Ovary (tissue), 9 donors: ENCODE data around the gene AMTN. TPM values are rescaled to one million over a fixed set of nuclear protein-coding genes. Genes with fewer than 3 reads are reported as not detected.

ENCODE experiments used
- DNase-seq, 5 donors: peaks; one replicate each; pipeline ENCODE4 v3.0.0-alpha.2; 2019 to 2020
- H3K27ac ChIP-seq, 2 donors: fragments of 200-600 bp; one replicate each; pipeline versions ENCODE4 v1.5.1 to v1.8.0; 2019 to 2022
- H3K27me3 ChIP-seq: fragments of 200-600 bp; one replicate; pipeline ENCODE4 v1.8.0; 2022
- H3K36me3 ChIP-seq: fragments of 200-600 bp; sonication (generic); one replicate; pipeline ENCODE4 v1.5.1; 2019
- H3K4me1 ChIP-seq: one replicate; pipeline ENCODE4 v1.8.1; 2013; ENCODE audit warnings: mild to moderate bottlenecking, moderate library complexity; ENCODE audit not compliant: insufficient read depth
- H3K4me3 ChIP-seq: fragments of 200-600 bp; sonication (generic); one replicate; pipeline ENCODE4 v1.5.1; 2017
- H3K9me3 ChIP-seq, 2 donors: fragments of 200-600 bp in 1 of 2; sonication (generic) in 1 of 2; one replicate each; pipeline versions ENCODE4 v1.5.1 to v1.8.1; 2013 to 2019; ENCODE audit warnings: mild to moderate bottlenecking in 1 of 2, moderate library complexity in 1 of 2
- CTCF ChIP-seq, 3 donors: fragments of 450-650 bp in 2 of 3; fragments of 200-600 bp in 1 of 3; IDR thresholded peaks; one replicate each; pipeline versions ENCODE4 v1.5.1 to v1.8.0; 2016 to 2022; ENCODE audit warnings: antibody characterized with exemption in 3 of 3, mild to moderate bottlenecking in 1 of 3
- EP300 ChIP-seq: sonication (generic); formaldehyde crosslinking; IDR thresholded peaks from one replicate; pipeline ENCODE4 v1.6.1; 2017; ENCODE audit warnings: antibody characterized with exemption
- POLR2A ChIP-seq: fragments of 450-650 bp; IDR thresholded peaks from one replicate; pipeline ENCODE4 v1.6.1; 2017; ENCODE audit warnings: antibody characterized with exemption, mild to moderate bottlenecking, moderate library complexity
- WGBS, 3 donors: extraction: QIAGEN DNeasy Blood & Tissue Kit in 1 of 3; methylation state at CpG; one replicate each; pipeline versions ENCODE4 v1.1.5 to v1.1.7; 2013 to 2017; 5-methylcytosine and 5-hydroxymethylcytosine counted together
- intact Hi-C, 4 donors: fragments of 100-400 bp; cut with DNase I; formaldehyde crosslinking; loops; one replicate each; pipeline versions ENCODE4 v1.11.0 to v1.15.1; 2022 to 2023
- polyA plus RNA-seq, 2 donors: library from polyadenylated mRNA; stranded (reverse); fragments of 200-250 nt in 1 of 2; fragments of 350-450 nt in 1 of 2; fragmentation: Illumina TruSeq in 1 of 2; extraction: RNeasy Lipid Tissue Mini Kit (QIAGEN cat#74804) in 1 of 2; gene quantifications; one replicate each; pipeline ENCODE4 v1.2.3, GENCODE V29; 2013 to 2014
- total RNA-seq, 7 donors: library from RNA; depleted of rRNA in 2 of 7; stranded (reverse); fragments of >200 nt in 2 of 7; fragmentation: NEBNext Ultra II Directional in 3 of 7; extraction: Animal tissue kit (Norgen Biotek cat#: 25700) in 3 of 7; gene quantifications; one replicate each; pipeline versions ENCODE4 v1.1.0 to v1.2.4, GENCODE V29; 2016 to 2023
- donor health status: DM: no; HTN: no; CAD: no; lungs with moderate emphysema.
- donor health status: DM: no; HTN: no; CAD: no.
- donor health status: Bipolar disorder and iron deficiency.
- donor health status: DM: yes; HTN: yes; CAD: no.
- donor health status: DM: no; HTN: no; CAD: no.
- donor health status: DM: yes; HTN: yes; CAD: no.

The AMTN gene
- total and polyA plus RNA-seq, 9 donors = not detected

- Histone ChIP-seq H3K9me3 (no peaks in the 10 kb centered on the region), H3K4me3 (no peak overlapping the region), H3K27me3 (no peaks in the 10 kb centered on the region), H3K36me3 (no peaks in the 10 kb centered on the region), H3K27ac (no peak overlapping the region), H3K4me1 (no peaks in the 10 kb centered on the region)
- DNase-seq = no peak
- TF ChIP-seq POLR2A = no peak
- intact Hi-C loops = no loop called here
- WGBS, 3 donors = 73 to 77% (median 74%) methylated on average over 8 of the region's 8 CpGs
These were observed 45.7 kb downstream of the AMTN start for GRCh38 chr4:70564033-70564432.

GRCh38 chr4:70570796-70571195 lies 52.4 kb downstream of the AMTN start:
- WGBS, 3 donors = 77 to 93% (median 80%) methylated on average over 2 of the region's 2 CpGs
- Histone ChIP-seq H3K36me3 (no peaks in the 10 kb centered on the region), H3K4me1 (no peaks in the 10 kb centered on the region), H3K9me3 (no peaks in the 10 kb centered on the region), H3K27me3 (no peaks in the 10 kb centered on the region), H3K27ac (no peak overlapping the region), H3K4me3 (no peak overlapping the region)
- DNase-seq = no peak
- intact Hi-C loops = no loop called here
- TF ChIP-seq EP300 (no peak), POLR2A (no peak), CTCF (IDR thresholded peaks at IDR 0.05) (no peak)

GRCh38 chr4:70571772-70572171 lies 53.4 kb downstream of the AMTN start:
- Histone ChIP-seq H3K36me3 (no peaks in the 10 kb centered on the region), H3K4me3 (no peak overlapping the region), H3K27ac (no peak overlapping the region), H3K27me3 (no peaks in the 10 kb centered on the region), H3K4me1 (no peaks in the 10 kb centered on the region), H3K9me3 (no peaks in the 10 kb centered on the region)
- 16 to 26% (median 22%) methylated on average over 2 of the region's 2 CpGs for WGBS, 3 donors
- intact Hi-C loops = no loop called here
- DNase-seq = no peak
- TF ChIP-seq POLR2A = no peak
- TF ChIP-seq EP300 = no peak
- no peak for TF ChIP-seq CTCF (IDR thresholded peaks at IDR 0.05)

- no peak overlapping the region for H3K4me3 ChIP-seq
- H3K4me1 ChIP-seq = no peaks in the 10 kb centered on the region
- no peak for DNase-seq
- no peak overlapping the region for H3K27ac ChIP-seq
- H3K36me3 ChIP-seq = no peaks in the 10 kb centered on the region
- no peaks in the 10 kb centered on the region for H3K9me3 ChIP-seq
- TF ChIP-seq EP300 (no peak), POLR2A (no peak), CTCF (IDR thresholded peaks at IDR 0.05) (no peak)
- intact Hi-C loops = no loop called here
- H3K27me3 ChIP-seq = no peaks in the 10 kb centered on the region
These were observed 57.6 kb downstream of the AMTN start for GRCh38 chr4:70575964-70576363.

- no peaks in the 10 kb centered on the region for H3K9me3 ChIP-seq
- no peak for TF ChIP-seq CTCF (IDR thresholded peaks at IDR 0.05)
- TF ChIP-seq EP300 = no peak
- TF ChIP-seq POLR2A = no peak
- no peak overlapping the region for H3K4me3 ChIP-seq
- intact Hi-C loops = no loop called here
- 22 to 33% (median 29%) methylated on average over 6 of the region's 6 CpGs for WGBS, 3 donors
- H3K27me3 ChIP-seq = no peaks in the 10 kb centered on the region
- H3K27ac ChIP-seq = no peak overlapping the region
- DNase-seq = no peak
- H3K4me1 ChIP-seq = no peaks in the 10 kb centered on the region
- no peaks in the 10 kb centered on the region for H3K36me3 ChIP-seq
These were observed 59.0 kb downstream of the AMTN start for GRCh38 chr4:70577220-70577927.
